HepG2 (cell line): ENCODE data around the gene CMIP. TPM values are rescaled to one million over a fixed set of nuclear protein-coding genes. Genes with fewer than 3 reads are reported as not detected.
A peak's percentile ranks its signal among the peaks of the same experiment; 100 is the strongest.

Experiments used
- ATAC-seq: fragments of 200-7000 bp; cut with Tn5 transposase; 3 replicates; pipeline ENCODE4 v1.9.1; 2020; ENCODE audit warnings: mild to moderate bottlenecking, moderate library complexity
- BruUV-seq: library from RNA; stranded (reverse); fragments of 400-500 nt; replicated peaks from 2 replicates; lab custom pipeline; 2021; lab: Mats Ljungman, UMichigan
- CTCF ChIA-PET: fragments of 300-600 bp; formaldehyde crosslinking; extraction: SDS; loops from one replicate; lab custom pipeline; 2021; ENCODE audit warnings: low total read pairs, inconsistent platforms, low intra/inter-chr PET ratio; lab: Yijun Ruan, JAX
- POLR2A ChIA-PET: fragments of 350-600 bp; sonication (Branson Sonifier 250); formaldehyde crosslinking; loops from one replicate; lab custom pipeline; 2020; ENCODE audit warnings: antibody characterized with exemption, inconsistent platforms; lab: Yijun Ruan, JAX
- DNase-seq: peaks from one replicate; pipeline ENCODE4 v3.0.0-alpha.2; 2015; ENCODE audit warnings: low spot score
- FAIRE-seq: peaks from 3 replicates; lab custom pipeline; 2011; peaks lifted over from hg19 to GRCh38; lab: Jason Lieb, UNC
- H2AFZ ChIP-seq: one replicate; pipeline ENCODE4 v1.6.1; 2011; ENCODE audit warnings: low read length, inconsistent platforms
- H3K27ac ChIP-seq: fragments of 300-600 bp; 3 replicates; pipeline ENCODE4 v1.8.0; 2011; ENCODE audit warnings: mixed run types, mild to moderate bottlenecking, mixed read lengths, low read length, inconsistent platforms; ENCODE audit not compliant: insufficient read depth; ENCODE audit errors: extremely low read length
- H3K27me3 ChIP-seq, 2 experiments: fragments of 200-600 bp in 1 of 2; 2 replicates in 1 of 2; 3 replicates in 1 of 2; pipeline versions ENCODE4 v1.6.0 to v1.8.0; 2011; ENCODE audit warnings: low read length in 2 of 2, mild to moderate bottlenecking in 2 of 2, moderate library complexity in 2 of 2, inconsistent platforms in 1 of 2; ENCODE audit not compliant: insufficient read depth in 2 of 2, control insufficient read depth in 1 of 2
- H3K36me3 ChIP-seq, 2 experiments: fragments of 200-600 bp in 1 of 2; replicated peaks in 1 of 2; 2 replicates in 1 of 2; 3 replicates in 1 of 2; pipeline versions ENCODE4 v1.5.1 to v1.8.0; 2011; ENCODE audit warnings: low read length in 2 of 2, inconsistent platforms in 1 of 2; ENCODE audit not compliant: insufficient read depth in 2 of 2, control insufficient read depth in 1 of 2
- H3K4me1 ChIP-seq: 2 replicates; pipeline ENCODE4 v1.5.1; 2012; ENCODE audit warnings: low read length, inconsistent platforms; ENCODE audit not compliant: insufficient read depth
- H3K4me2 ChIP-seq: 2 replicates; pipeline ENCODE4 v1.6.0; 2011; ENCODE audit warnings: low read depth, low read length, inconsistent platforms
- H3K4me3 ChIP-seq, 3 experiments: fragments of 200-600 bp in 1 of 3; sonication (generic), shearing (Covaris generic) in 1 of 3; replicated peaks in 1 of 3; 2 replicates each; pipeline ENCODE4 v1.5.1; 2011 to 2016; ENCODE audit warnings: low read length in 3 of 3, inconsistent platforms in 2 of 3, low read depth in 2 of 3, mild to moderate bottlenecking in 2 of 3, control low read depth in 1 of 3, mixed read lengths in 1 of 3; ENCODE audit not compliant: insufficient read depth in 1 of 3
- H3K79me2 ChIP-seq: one replicate; pipeline ENCODE4 v1.6.1; 2011; ENCODE audit warnings: low read length, inconsistent platforms; ENCODE audit not compliant: insufficient read depth
- H3K9ac ChIP-seq: 2 replicates; pipeline ENCODE4 v1.6.0; 2011; ENCODE audit warnings: mild to moderate bottlenecking, low read depth, low read length, inconsistent platforms; ENCODE audit not compliant: insufficient read depth
- H3K9me3 ChIP-seq: 2 replicates; pipeline ENCODE4 v1.5.1; 2012; ENCODE audit warnings: mild to moderate bottlenecking, low read length
- H4K20me1 ChIP-seq: 2 replicates; pipeline ENCODE4 v1.6.0; 2011; ENCODE audit warnings: inconsistent platforms, mild to moderate bottlenecking, low read length, moderate library complexity; ENCODE audit not compliant: insufficient read depth
- AGO1 ChIP-seq: fragments of 200-400 bp; formaldehyde crosslinking; IDR thresholded peaks from 2 replicates; pipeline ENCODE4 v1.6.1; 2017; ENCODE audit warnings: mild to moderate bottlenecking, low read depth, low read length, moderate library complexity; ENCODE audit not compliant: poor library complexity, severe bottlenecking
- ARNT2 ChIP-seq: sonication (generic); formaldehyde crosslinking; IDR thresholded peaks from 2 replicates; pipeline ENCODE4 v1.8.0; 2022; ENCODE audit warnings: mild to moderate bottlenecking, low read depth, missing genetic modification reagents, moderate library complexity
- EEA1 ChIP-seq: sonication (generic); formaldehyde crosslinking; IDR thresholded peaks from 2 replicates; pipeline ENCODE4 v1.5.1; 2020; ENCODE audit warnings: mild to moderate bottlenecking, missing genetic modification reagents, borderline replicate concordance
- HMGXB4 ChIP-seq, 2 experiments: sonication (generic) in 1 of 2; formaldehyde crosslinking in 1 of 2; IDR thresholded peaks; 2 replicates each; pipeline versions ENCODE4 v1.4.0 to v1.6.1; 2018 to 2020; ENCODE audit warnings: missing genetic modification reagents in 2 of 2, borderline replicate concordance in 1 of 2, low read depth in 1 of 2, mild to moderate bottlenecking in 1 of 2, missing biosample characterization in 1 of 2
- HNF4A ChIP-seq: sonication (generic); formaldehyde crosslinking; IDR thresholded peaks from 2 replicates; pipeline ENCODE4 v1.4.0; 2020; ENCODE audit warnings: missing genetic modification reagents
- HOXA5 ChIP-seq: sonication (generic); formaldehyde crosslinking; IDR thresholded peaks from 2 replicates; pipeline ENCODE4 v1.4.0; 2020; ENCODE audit warnings: missing genetic modification reagents
- MAFG ChIP-seq: sonication (generic); formaldehyde crosslinking; IDR thresholded peaks from 2 replicates; pipeline ENCODE4 v1.5.1; 2020; ENCODE audit warnings: mild to moderate bottlenecking, missing genetic modification reagents
- MBNL3 ChIP-seq: fragments of 250-450 bp; sonication (Bioruptor Pico); conservative IDR thresholded peaks from 2 replicates; pipeline ENCODE4 v1.8.0; 2022; ENCODE audit warnings: mild to moderate bottlenecking, inconsistent platforms
- MXD1 ChIP-seq: sonication (generic); formaldehyde crosslinking; IDR thresholded peaks from 2 replicates; pipeline ENCODE4 v1.4.0; 2020; ENCODE audit warnings: mild to moderate bottlenecking, missing genetic modification reagents
- NCOA1 ChIP-seq: sonication (generic); formaldehyde crosslinking; IDR thresholded peaks from 2 replicates; pipeline ENCODE4 v1.9.0; 2021; ENCODE audit warnings: missing genetic modification reagents
- U2AF2 ChIP-seq: fragments of 200-400 bp; formaldehyde crosslinking; IDR thresholded peaks from 2 replicates; pipeline ENCODE4 v1.6.1; 2017; ENCODE audit warnings: low read depth, mild to moderate bottlenecking, low read length
- ZBTB38 ChIP-seq: sonication (generic); formaldehyde crosslinking; IDR thresholded peaks from 2 replicates; pipeline ENCODE4 v1.5.1; 2020; ENCODE audit warnings: mild to moderate bottlenecking, missing genetic modification reagents
- ZFX ChIP-seq: sonication (generic); formaldehyde crosslinking; IDR thresholded peaks from 2 replicates; pipeline ENCODE4 v1.4.0; 2020; ENCODE audit warnings: mild to moderate bottlenecking, low read depth, missing genetic modification reagents, moderate library complexity
- ZNF10 ChIP-seq: sonication (generic); formaldehyde crosslinking; IDR thresholded peaks from 2 replicates; pipeline ENCODE4 v1.4.0; 2020; ENCODE audit warnings: mild to moderate bottlenecking, low read depth, missing genetic modification reagents, borderline replicate concordance
- ZNF160 ChIP-seq: sonication (generic); formaldehyde crosslinking; IDR thresholded peaks from 2 replicates; pipeline ENCODE4 v1.8.0; 2022; ENCODE audit warnings: mild to moderate bottlenecking, inconsistent platforms, missing genetic modification reagents
- ZNF382 ChIP-seq: sonication (generic); formaldehyde crosslinking; IDR thresholded peaks from 2 replicates; pipeline ENCODE4 v1.5.0; 2020; ENCODE audit warnings: missing genetic modification reagents, mild to moderate bottlenecking, borderline replicate concordance
- ZSCAN21 ChIP-seq: sonication (generic); formaldehyde crosslinking; IDR thresholded peaks from 2 replicates; pipeline ENCODE4 v1.8.0; 2022; ENCODE audit warnings: mild to moderate bottlenecking, missing genetic modification reagents, moderate library complexity, borderline replicate concordance
- WGBS: methylation state at CpG from one replicate; pipeline ENCODE4 v1.1.6; 2017; ENCODE audit warnings: low lambda C conversion rate; 5-methylcytosine and 5-hydroxymethylcytosine counted together
- in situ Hi-C: cut with HindIII; loops from 2 replicates; pipeline ENCODE4 v1.10.0; 2017; ENCODE audit warnings: low pct_unique_long_range_greater_than_20kb; ENCODE audit not compliant: extremely low pct_ligation_motif_present
- intact Hi-C: fragments of 100-400 bp; cut with micrococcal nuclease; formaldehyde crosslinking; loops from one replicate; pipeline ENCODE4 v1.10.0; 2022; ENCODE audit not compliant: unreplicated experiment
- polyA plus RNA-seq, 8 experiments: library from polyadenylated mRNA; depleted of rRNA in 3 of 8; stranded (reverse) in 7 of 8; unstranded in 1 of 8; fragments of >200 nt; fragmentation: Illumina TruSeq in 4 of 8; extraction: Trizol in 4 of 8; gene quantifications; 2 replicates each; pipeline versions ENCODE4 v1.2.1 to v1.2.3, GENCODE V29; 2011 to 2016; ENCODE audit warnings: low read depth in 4 of 8, missing spikeins in 1 of 8, mixed read lengths in 1 of 8; ENCODE audit not compliant: insufficient read depth in 1 of 8
- total RNA-seq, 5 experiments: library from RNA; depleted of rRNA; stranded (reverse); fragments of >200 nt; fragmentation: Illumina TruSeq; extraction: Trizol; gene quantifications; 2 replicates each; pipeline ENCODE4 v1.2.3, GENCODE V29; 2016; ENCODE audit warnings: low read depth in 1 of 5
- TF ChIP-seq, protein P1 (sequence below): sonication (generic); formaldehyde crosslinking; IDR thresholded peaks from 2 replicates; pipeline ENCODE4 v1.4.0; 2020; ENCODE audit warnings: mild to moderate bottlenecking, missing genetic modification reagents
- TF ChIP-seq, protein P2 (sequence below): sonication (generic); formaldehyde crosslinking; conservative IDR thresholded peaks from 2 replicates; pipeline ENCODE4 v1.4.0; 2020; ENCODE audit warnings: missing genetic modification reagents

The CMIP gene
- total and polyA plus RNA-seq, 2 of the 13 experiments (the other 11 are each of a cell fraction or from before 2014, with no cell fraction given) = 10.9 to 18.1 TPM

- CTCF ChIA-PET = no interaction called here
- no peak for DNase-seq
- Histone ChIP-seq H3K9me3 (no peaks in the 10 kb centered on the region), H3K9ac (no peak overlapping the region), H3K27me3 (no peaks in the 10 kb centered on the region), H3K79me2 (peaks cover 100% of the 10 kb centered on the region), H2AFZ (no peak overlapping the region), H3K27ac (peak overlapping the region; percentile 70), H3K36me3 (peaks cover 16 to 62% of the 10 kb centered on the region in 2 experiments), H3K4me3 (no peak overlapping the region), H3K4me1 (peaks cover 100% of the 10 kb centered on the region), H4K20me1 (peaks cover 97% of the 10 kb centered on the region), H3K4me2 (no peak overlapping the region)
- BruUV-seq = no TSS peak
- 96% methylated on average over 19 of the region's 19 CpGs for WGBS
- ATAC-seq = no peak
- in situ Hi-C loops (no loop called here), intact Hi-C loops (no loop called here)
- no peak for FAIRE-seq
- POLR2A ChIA-PET = interaction anchor here (3.0 to 3.5 kb wide), 2 partner anchors 12 to 23 kb away, joined by 29 to 61 read pairs; no protein-coding TSS in a partner anchor
- TF ChIP-seq ZNF160 (CRISPR knock-in tag) (no peak), ZNF10 (no peak), ZBTB38 (CRISPR knock-in tag) (peak; percentile 9; the same call in 1 of the 2 replicates), AGO1 (no peak), NCOA1 (CRISPR knock-in tag) (no peak), HNF4A (CRISPR knock-in tag) (no peak), ZNF382 (CRISPR knock-in tag) (no peak), MBNL3 (no peak), HOXA5 (CRISPR knock-in tag) (no peak), ZSCAN21 (CRISPR knock-in tag) (0 out of 2 replicates have a peak, but pooled peaks have one; percentile 20), U2AF2 (no peak), ZFX (0 out of 2 replicates have a peak, but pooled peaks have one; percentile 3), HMGXB4 (CRISPR knock-in tag; IDR thresholded peaks at IDR 0.05; ENCODE audit: borderline replicate concordance in 1 of 2, low read depth in 1 of 2) (no peak), MXD1 (CRISPR knock-in tag) (no peak), MAFG (CRISPR knock-in tag) (no peak), EEA1 (CRISPR knock-in tag) (0 out of 2 replicates have a peak, but pooled peaks have one; percentile 44), ARNT2 (no peak)
- TF ChIP-seq, protein P1, sequence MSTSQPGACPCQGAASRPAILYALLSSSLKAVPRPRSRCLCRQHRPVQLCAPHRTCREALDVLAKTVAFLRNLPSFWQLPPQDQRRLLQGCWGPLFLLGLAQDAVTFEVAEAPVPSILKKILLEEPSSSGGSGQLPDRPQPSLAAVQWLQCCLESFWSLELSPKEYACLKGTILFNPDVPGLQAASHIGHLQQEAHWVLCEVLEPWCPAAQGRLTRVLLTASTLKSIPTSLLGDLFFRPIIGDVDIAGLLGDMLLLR (CRISPR knock-in tag) = no peak
- TF ChIP-seq, protein P2, sequence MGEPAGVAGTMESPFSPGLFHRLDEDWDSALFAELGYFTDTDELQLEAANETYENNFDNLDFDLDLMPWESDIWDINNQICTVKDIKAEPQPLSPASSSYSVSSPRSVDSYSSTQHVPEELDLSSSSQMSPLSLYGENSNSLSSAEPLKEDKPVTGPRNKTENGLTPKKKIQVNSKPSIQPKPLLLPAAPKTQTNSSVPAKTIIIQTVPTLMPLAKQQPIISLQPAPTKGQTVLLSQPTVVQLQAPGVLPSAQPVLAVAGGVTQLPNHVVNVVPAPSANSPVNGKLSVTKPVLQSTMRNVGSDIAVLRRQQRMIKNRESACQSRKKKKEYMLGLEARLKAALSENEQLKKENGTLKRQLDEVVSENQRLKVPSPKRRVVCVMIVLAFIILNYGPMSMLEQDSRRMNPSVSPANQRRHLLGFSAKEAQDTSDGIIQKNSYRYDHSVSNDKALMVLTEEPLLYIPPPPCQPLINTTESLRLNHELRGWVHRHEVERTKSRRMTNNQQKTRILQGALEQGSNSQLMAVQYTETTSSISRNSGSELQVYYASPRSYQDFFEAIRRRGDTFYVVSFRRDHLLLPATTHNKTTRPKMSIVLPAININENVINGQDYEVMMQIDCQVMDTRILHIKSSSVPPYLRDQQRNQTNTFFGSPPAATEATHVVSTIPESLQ (CRISPR knock-in tag) = no peak
Observed at GRCh38 chr16:81458827-81459598, 14.4 kb downstream of the CMIP start.
